Neural progenitor cell (in vitro differentiated cells): ENCODE measurements around the gene CD79A. TPM values are rescaled to one million over a fixed set of nuclear protein-coding genes. Genes with fewer than 3 reads are reported as not detected.

Experiments used
- DNase-seq: peaks from one replicate; pipeline ENCODE4 v3.0.0-alpha.2; 2016; ENCODE audit warnings: low spot score
- H2AFZ ChIP-seq: fragments of 200-600 bp; sonication (generic); replicated peaks from 2 replicates; pipeline ENCODE4 v1.6.1; 2016; ENCODE audit warnings: antibody characterized with exemption
- H3F3A ChIP-seq: fragments of 200-600 bp; sonication (generic); 2 replicates; pipeline ENCODE4 v1.6.1; 2016; ENCODE audit warnings: antibody characterized with exemption, low read depth
- H3K27ac ChIP-seq: fragments of 200-600 bp; sonication (generic); 2 replicates; pipeline ENCODE4 v1.5.1; 2016; ENCODE audit warnings: mild to moderate bottlenecking
- H3K27me3 ChIP-seq: fragments of 200-600 bp; sonication (generic); 2 replicates; pipeline ENCODE4 v1.6.1; 2016; ENCODE audit warnings: mild to moderate bottlenecking, moderate library complexity
- H3K36me3 ChIP-seq: fragments of 200-600 bp; sonication (generic); 2 replicates; pipeline ENCODE4 v1.5.1; 2016
- H3K4me1 ChIP-seq: fragments of 200-600 bp; sonication (generic); 2 replicates; pipeline ENCODE4 v1.6.1; 2016; ENCODE audit warnings: mixed run types
- H3K4me2 ChIP-seq: fragments of 200-600 bp; sonication (generic); 2 replicates; pipeline ENCODE4 v1.6.1; 2016
- H3K4me3 ChIP-seq: fragments of 200-600 bp; sonication (generic); 2 replicates; pipeline ENCODE4 v1.5.1; 2016
- H3K79me2 ChIP-seq: fragments of 200-600 bp; sonication (generic); 2 replicates; pipeline ENCODE4 v1.6.1; 2016; ENCODE audit warnings: low read depth
- H3K9ac ChIP-seq: fragments of 200-600 bp; sonication (generic); 2 replicates; pipeline ENCODE4 v1.6.1; 2016
- H3K9me3 ChIP-seq: fragments of 200-600 bp; sonication (generic); 2 replicates; pipeline ENCODE4 v1.5.1; 2016; ENCODE audit warnings: low read depth
- H4K20me1 ChIP-seq: fragments of 200-600 bp; sonication (generic); 2 replicates; pipeline ENCODE4 v1.6.1; 2016; ENCODE audit warnings: low read depth
- H3K27ac Mint-ChIP-seq: 3 replicates; pipeline ENCODE4 v1.8.0; 2021; ENCODE audit warnings: mixed read lengths
- H3K27me3 Mint-ChIP-seq: 2 replicates; pipeline ENCODE4 v1.8.0; 2022; ENCODE audit warnings: low read depth, mild to moderate bottlenecking, inconsistent platforms, moderate library complexity, mixed read lengths; ENCODE audit not compliant: insufficient read depth
- H3K36me3 Mint-ChIP-seq: 3 replicates; pipeline ENCODE4 v1.8.0; 2021; ENCODE audit warnings: mixed read lengths
- H3K4me1 Mint-ChIP-seq: 3 replicates; pipeline ENCODE4 v1.8.0; 2021; ENCODE audit warnings: mixed read lengths
- H3K4me3 Mint-ChIP-seq: 3 replicates; pipeline ENCODE4 v1.8.0; 2021; ENCODE audit warnings: mild to moderate bottlenecking, moderate library complexity, mixed read lengths
- H3K9me3 Mint-ChIP-seq: 3 replicates; pipeline ENCODE4 v1.8.0; 2020; ENCODE audit warnings: mixed read lengths
- CTCF ChIP-seq: fragments of 200-600 bp; sonication (generic); IDR thresholded peaks from 2 replicates; pipeline ENCODE4 v1.5.1; 2017; ENCODE audit warnings: antibody characterized with exemption, mild to moderate bottlenecking
- EZH2 ChIP-seq: fragments of 200-600 bp; sonication (generic); IDR thresholded peaks from 2 replicates; pipeline ENCODE4 v1.6.1; 2017; ENCODE audit warnings: antibody characterized with exemption, mild to moderate bottlenecking, moderate library complexity
- EZH2phosphoT487 ChIP-seq: fragments of 200-600 bp; sonication (generic); IDR thresholded peaks from 2 replicates; pipeline ENCODE4 v1.6.1; 2017; ENCODE audit warnings: antibody characterized with exemption
- total RNA-seq: library from RNA; depleted of rRNA; stranded (reverse); fragments of >200 nt; gene quantifications from 2 replicates; pipeline ENCODE4 v1.2.3, GENCODE V29; 2015; ENCODE audit warnings: low replicate concordance

CD79A gene
- total RNA-seq, 1 donor from 2014 or later: 0.11 TPM

- no peak overlapping the region for H3K27ac Mint-ChIP-seq
- TF ChIP-seq EZH2phosphoT487: no peak
- TF ChIP-seq CTCF: no peak
- no peak for TF ChIP-seq EZH2
- DNase-seq: no peak
- peaks cover 19% of the 10 kb centered on the region for H3F3A ChIP-seq
- no peaks in the 10 kb centered on the region for H3K36me3 Mint-ChIP-seq
- peaks cover under 1% of the 10 kb centered on the region for H3K4me1 ChIP-seq
- H3K27me3 ChIP-seq: peaks cover 100% of the 10 kb centered on the region
- no peaks in the 10 kb centered on the region for H3K9me3 Mint-ChIP-seq
- H4K20me1 ChIP-seq: peaks cover 16% of the 10 kb centered on the region
- peaks cover 23% of the 10 kb centered on the region for H3K27me3 Mint-ChIP-seq
- no peaks in the 10 kb centered on the region for H3K9me3 ChIP-seq
- no peak overlapping the region for H3K27ac ChIP-seq
- no peaks in the 10 kb centered on the region for H3K36me3 ChIP-seq
- H3K4me1 Mint-ChIP-seq: peaks cover 7% of the 10 kb centered on the region
- H2AFZ ChIP-seq: no peak overlapping the region
- no peak overlapping the region for H3K9ac ChIP-seq
- H3K4me2 ChIP-seq: no peak overlapping the region
- H3K79me2 ChIP-seq: no peaks in the 10 kb centered on the region
- H3K4me3 ChIP-seq: no peak overlapping the region
- H3K4me3 Mint-ChIP-seq: no peak overlapping the region
Measured at GRCh38 chr19:41918095-41918494, 41.0 kb downstream of the CD79A start.

- H4K20me1 ChIP-seq: peaks cover 11% of the 10 kb centered on the region
- H3K27ac Mint-ChIP-seq: no peak overlapping the region
- no peaks in the 10 kb centered on the region for H3K36me3 Mint-ChIP-seq
- H3K4me1 ChIP-seq: no peaks in the 10 kb centered on the region
- H3K36me3 ChIP-seq: no peaks in the 10 kb centered on the region
- no peak overlapping the region for H3K9ac ChIP-seq
- H2AFZ ChIP-seq: no peak overlapping the region
- TF ChIP-seq EZH2 (no peak), CTCF (no peak), EZH2phosphoT487 (no peak)
- DNase-seq: no peak
- no peaks in the 10 kb centered on the region for H3K9me3 ChIP-seq
- H3F3A ChIP-seq: peaks cover 19% of the 10 kb centered on the region
- peaks cover 98% of the 10 kb centered on the region for H3K27me3 ChIP-seq
- peaks cover 25% of the 10 kb centered on the region for H3K27me3 Mint-ChIP-seq
- H3K9me3 Mint-ChIP-seq: peaks cover 2% of the 10 kb centered on the region
- H3K27ac ChIP-seq: no peak overlapping the region
- H3K4me3 ChIP-seq: no peak overlapping the region
- H3K4me2 ChIP-seq: no peak overlapping the region
- H3K4me3 Mint-ChIP-seq: no peak overlapping the region
- H3K4me1 Mint-ChIP-seq: peaks cover 7% of the 10 kb centered on the region
- no peaks in the 10 kb centered on the region for H3K79me2 ChIP-seq
Measured at GRCh38 chr19:41918653-41919244, 41.7 kb downstream of the CD79A start.

DNA sequence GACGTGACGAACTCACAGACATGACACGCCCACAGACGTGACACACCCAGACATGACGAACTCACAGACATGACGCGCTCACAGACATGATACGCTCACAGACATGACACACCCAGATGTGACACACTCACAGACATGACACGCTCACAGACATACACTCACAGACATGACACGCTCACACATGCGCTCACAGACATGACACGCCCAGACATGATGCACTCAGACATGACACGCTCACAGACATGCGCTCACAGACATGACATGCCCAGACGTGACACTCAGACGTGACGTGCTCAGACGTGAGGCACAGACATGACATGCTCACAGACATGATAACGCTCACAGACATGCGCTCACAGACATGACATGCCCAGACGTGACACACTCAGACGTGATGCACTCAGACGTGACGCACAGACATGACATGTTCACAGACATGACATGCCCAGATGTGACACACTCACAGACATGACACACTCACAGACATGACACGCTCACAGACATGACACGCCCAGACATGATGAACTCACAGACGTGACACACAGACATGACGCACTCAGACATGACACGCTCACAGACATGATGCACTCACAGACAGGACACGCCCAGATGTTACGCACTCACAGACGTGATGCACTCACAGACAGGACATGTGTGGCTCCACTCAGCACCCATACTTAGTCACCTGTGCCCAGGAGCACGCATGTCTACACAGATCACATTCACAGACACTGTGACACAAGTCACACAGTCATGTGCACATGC, 43.1 kb downstream of the CD79A start:
- H3K36me3 Mint-ChIP-seq: no peaks in the 10 kb centered on the region

More for the DNA sequence above, 43.1 kb downstream of the CD79A start:
- H3K27me3 ChIP-seq: peaks cover 98% of the 10 kb centered on the region
- H3K9me3 ChIP-seq: no peaks in the 10 kb centered on the region
- H2AFZ ChIP-seq: no peak overlapping the region
- H3K4me1 Mint-ChIP-seq: peaks cover 7% of the 10 kb centered on the region
- no peak overlapping the region for H3K4me2 ChIP-seq
- H3K9ac ChIP-seq: no peak overlapping the region
- H3K36me3 ChIP-seq: no peaks in the 10 kb centered on the region
- no peak overlapping the region for H3K27ac Mint-ChIP-seq
- peaks cover 7% of the 10 kb centered on the region for H4K20me1 ChIP-seq
- no peak overlapping the region for H3K27ac ChIP-seq
- peaks cover 15% of the 10 kb centered on the region for H3K27me3 Mint-ChIP-seq
- no peaks in the 10 kb centered on the region for H3K4me1 ChIP-seq
- H3K4me3 Mint-ChIP-seq: no peak overlapping the region
- H3K79me2 ChIP-seq: no peaks in the 10 kb centered on the region
- DNase-seq: no peak
- TF ChIP-seq EZH2phosphoT487 (no peak), CTCF (no peak), EZH2 (no peak)
- peaks cover 19% of the 10 kb centered on the region for H3F3A ChIP-seq
- H3K9me3 Mint-ChIP-seq: peaks cover 2% of the 10 kb centered on the region
- no peak overlapping the region for H3K4me3 ChIP-seq
